ENCODE results near the gene KIAA0513.

Gene KIAA0513

DNA sequence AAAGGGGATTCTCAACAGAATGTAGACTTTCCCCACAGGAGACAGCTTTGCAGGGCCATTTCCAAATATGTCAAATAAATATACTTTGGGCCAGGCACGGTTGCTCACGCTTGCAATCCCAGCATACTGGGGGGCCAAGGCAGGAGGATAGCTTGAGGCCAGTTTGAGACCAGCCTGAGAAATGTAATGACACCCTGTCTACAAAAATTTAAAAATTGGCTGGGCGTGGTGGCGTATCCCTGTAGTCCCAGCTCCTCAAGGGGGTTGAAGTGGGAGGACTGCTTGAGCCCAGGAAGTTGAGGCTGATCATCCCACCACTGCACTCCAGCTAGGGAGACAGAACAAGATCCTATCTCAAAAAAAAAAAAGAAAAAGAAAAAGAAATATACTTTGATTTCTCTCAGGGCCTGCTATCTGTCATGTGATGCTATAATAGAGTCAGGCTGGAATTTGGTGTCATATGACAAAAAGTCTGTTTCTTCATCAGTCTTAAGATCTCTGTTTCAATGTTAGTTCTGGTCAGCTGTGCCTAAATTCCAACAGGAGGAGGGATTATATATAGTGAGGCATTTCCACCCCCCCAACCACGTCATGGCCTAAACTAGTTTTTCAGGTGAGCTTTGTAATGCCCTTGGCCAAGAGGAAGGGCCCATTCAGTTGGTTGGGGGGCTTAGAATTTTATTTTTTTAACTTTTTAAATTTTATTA, 12.0 kb upstream of the KIAA0513 start:
- H3K79me2 ChIP-seq (ENCODE audit: insufficient read depth, low read length), result peaks cover 8% of the 10 kb centered on the region
- H3K27me3 ChIP-seq (ENCODE audit: insufficient read depth, low read length, poor library complexity), result no peaks in the 10 kb centered on the region
- TF ChIP-seq, protein P1, sequence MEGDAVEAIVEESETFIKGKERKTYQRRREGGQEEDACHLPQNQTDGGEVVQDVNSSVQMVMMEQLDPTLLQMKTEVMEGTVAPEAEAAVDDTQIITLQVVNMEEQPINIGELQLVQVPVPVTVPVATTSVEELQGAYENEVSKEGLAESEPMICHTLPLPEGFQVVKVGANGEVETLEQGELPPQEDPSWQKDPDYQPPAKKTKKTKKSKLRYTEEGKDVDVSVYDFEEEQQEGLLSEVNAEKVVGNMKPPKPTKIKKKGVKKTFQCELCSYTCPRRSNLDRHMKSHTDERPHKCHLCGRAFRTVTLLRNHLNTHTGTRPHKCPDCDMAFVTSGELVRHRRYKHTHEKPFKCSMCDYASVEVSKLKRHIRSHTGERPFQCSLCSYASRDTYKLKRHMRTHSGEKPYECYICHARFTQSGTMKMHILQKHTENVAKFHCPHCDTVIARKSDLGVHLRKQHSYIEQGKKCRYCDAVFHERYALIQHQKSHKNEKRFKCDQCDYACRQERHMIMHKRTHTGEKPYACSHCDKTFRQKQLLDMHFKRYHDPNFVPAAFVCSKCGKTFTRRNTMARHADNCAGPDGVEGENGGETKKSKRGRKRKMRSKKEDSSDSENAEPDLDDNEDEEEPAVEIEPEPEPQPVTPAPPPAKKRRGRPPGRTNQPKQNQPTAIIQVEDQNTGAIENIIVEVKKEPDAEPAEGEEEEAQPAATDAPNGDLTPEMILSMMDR (IDR thresholded peaks at IDR 0.05; ENCODE audit: borderline replicate concordance, extremely low read depth, low read length, poor library complexity, severe bottlenecking), result no peak
- no peak for TF ChIP-seq EZH2 (IDR thresholded peaks at IDR 0.05; ENCODE audit: borderline replicate concordance, low read depth, low read length, severe bottlenecking)
- H3K36me3 ChIP-seq (ENCODE audit: insufficient read depth, low read length), result no peaks in the 10 kb centered on the region
- ATAC-seq (ENCODE audit: insufficient read depth, low read depth) (no peak), DNase-seq (no peak)
- no peak overlapping the region for H3K27ac ChIP-seq (ENCODE audit: low read length)
- H4K20me1 ChIP-seq (ENCODE audit: insufficient read depth, low read length), result peaks cover under 1% of the 10 kb centered on the region; the same call in 1 of the 2 replicates
- H3K4me3 ChIP-seq (ENCODE audit: low read depth in 1 of 2, low read length in 2 of 2), result no peak overlapping the region
- no peak overlapping the region for H3K9ac ChIP-seq (ENCODE audit: low read depth, low read length)
- peaks cover 16% of the 10 kb centered on the region for H3K4me1 ChIP-seq (ENCODE audit: insufficient read depth, low read length)
- H3K9me3 ChIP-seq (ENCODE audit: insufficient read depth, low read length, severe bottlenecking), result no peaks in the 10 kb centered on the region
- H3K4me2 ChIP-seq (ENCODE audit: insufficient read depth, low read length), result no peak overlapping the region
- H2AFZ ChIP-seq (ENCODE audit: low read depth, low read length), result no peak overlapping the region

DNA sequence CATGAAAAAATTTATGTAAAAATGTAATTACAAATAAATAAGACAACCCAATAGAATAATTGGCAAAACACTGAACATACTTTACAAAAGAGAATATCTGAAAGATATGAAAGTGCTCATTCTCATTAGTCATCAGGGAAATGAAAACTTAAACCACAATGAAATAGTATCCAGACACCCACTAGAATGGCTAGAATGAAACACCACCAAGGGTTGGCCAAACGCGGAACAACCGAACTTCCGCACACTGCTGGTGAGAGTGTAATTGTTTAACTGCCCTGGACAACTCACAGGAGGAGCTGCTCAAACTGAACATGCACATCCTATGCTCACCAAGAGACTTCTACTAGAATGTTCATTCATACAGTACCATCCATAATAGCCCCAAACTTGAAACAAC, 10.4 kb upstream of the KIAA0513 start:
- Histone ChIP-seq H3K9ac (ENCODE audit: low read depth, low read length) (no peak overlapping the region), H3K4me2 (ENCODE audit: insufficient read depth, low read length) (no peak overlapping the region), H3K4me3 (ENCODE audit: low read depth in 1 of 2, low read length in 2 of 2) (no peak overlapping the region), H3K9me3 (ENCODE audit: insufficient read depth, low read length, severe bottlenecking) (no peaks in the 10 kb centered on the region), H3K36me3 (ENCODE audit: insufficient read depth, low read length) (no peaks in the 10 kb centered on the region), H3K27me3 (ENCODE audit: insufficient read depth, low read length, poor library complexity) (no peaks in the 10 kb centered on the region), H3K4me1 (ENCODE audit: insufficient read depth, low read length) (peaks cover 9% of the 10 kb centered on the region), H3K79me2 (ENCODE audit: insufficient read depth, low read length) (no peaks in the 10 kb centered on the region), H4K20me1 (ENCODE audit: insufficient read depth, low read length) (no peaks in the 10 kb centered on the region), H2AFZ (ENCODE audit: low read depth, low read length) (no peak overlapping the region), H3K27ac (ENCODE audit: low read length) (no peak overlapping the region)
- TF ChIP-seq, protein P1 (IDR thresholded peaks at IDR 0.05; ENCODE audit: borderline replicate concordance, extremely low read depth, low read length, poor library complexity, severe bottlenecking), result no peak
- TF ChIP-seq EZH2 (IDR thresholded peaks at IDR 0.05; ENCODE audit: borderline replicate concordance, low read depth, low read length, severe bottlenecking), result no peak
- no peak for ATAC-seq (ENCODE audit: insufficient read depth, low read depth)
- no peak for DNase-seq

DNA sequence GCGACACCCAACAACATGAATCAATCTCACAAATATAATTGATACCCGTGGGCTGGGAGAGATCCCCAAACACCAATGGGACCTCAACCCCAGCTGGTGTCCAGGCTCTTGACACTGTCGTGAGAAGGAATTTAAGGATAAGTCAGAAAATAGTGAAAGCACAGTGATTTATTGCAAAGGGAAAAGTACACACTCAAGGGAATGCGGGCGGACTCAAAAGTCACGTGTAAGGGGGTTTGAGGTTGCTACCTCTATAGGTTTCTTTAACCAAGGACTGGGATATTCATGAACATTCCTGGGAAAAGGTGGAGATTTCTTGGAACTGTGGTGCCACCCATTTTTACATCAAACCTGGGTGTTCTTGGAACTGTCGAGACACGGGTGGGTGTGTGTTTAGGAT, 10.0 kb upstream of the KIAA0513 start:
- Histone ChIP-seq H3K4me1 (ENCODE audit: insufficient read depth, low read length) (peaks cover 7% of the 10 kb centered on the region; the same call in 1 of the 2 replicates), H3K27ac (ENCODE audit: low read length) (no peak overlapping the region), H2AFZ (ENCODE audit: low read depth, low read length) (no peak overlapping the region), H3K36me3 (ENCODE audit: insufficient read depth, low read length) (no peaks in the 10 kb centered on the region), H3K79me2 (ENCODE audit: insufficient read depth, low read length) (no peaks in the 10 kb centered on the region), H3K9me3 (ENCODE audit: insufficient read depth, low read length, severe bottlenecking) (no peaks in the 10 kb centered on the region), H3K4me2 (ENCODE audit: insufficient read depth, low read length) (no peak overlapping the region), H4K20me1 (ENCODE audit: insufficient read depth, low read length) (no peaks in the 10 kb centered on the region), H3K4me3 (ENCODE audit: low read depth in 1 of 2, low read length in 2 of 2) (no peak overlapping the region), H3K27me3 (ENCODE audit: insufficient read depth, low read length, poor library complexity) (no peaks in the 10 kb centered on the region), H3K9ac (ENCODE audit: low read depth, low read length) (no peak overlapping the region)
- ATAC-seq (ENCODE audit: insufficient read depth, low read depth) (no peak), DNase-seq (no peak)
- TF ChIP-seq, protein P1 (IDR thresholded peaks at IDR 0.05; ENCODE audit: borderline replicate concordance, extremely low read depth, low read length, poor library complexity, severe bottlenecking), result no peak
- no peak for TF ChIP-seq EZH2 (IDR thresholded peaks at IDR 0.05; ENCODE audit: borderline replicate concordance, low read depth, low read length, severe bottlenecking)

All from DND-41 (cell line).